Renal cortical epithelial cell (primary cell): ENCODE results near the gene BRS3. TPM values are rescaled to one million over a fixed set of nuclear protein-coding genes. Genes with fewer than 3 reads are reported as not detected.
"Not testable (repeated sequence)": the region's sequence is repeated elsewhere in the genome, so short reads cannot be mapped to it uniquely, and the experiment has no call there.

Experiments used
- DNase-seq: peaks from one replicate; pipeline ENCODE4 v3.0.0-alpha.2; 2011; ENCODE audit warnings: low read depth
- total RNA-seq: library from RNA; depleted of rRNA; stranded (reverse); fragments of >200 nt; gene quantifications from 2 replicates; pipeline ENCODE4 v1.2.3, GENCODE V29; 2014

BRS3 gene
- 0.05 TPM in 1 of 2 replicates, not detected in the other for total RNA-seq

- no peak for DNase-seq
Measured at GRCh38 chrX:136487647-136488046, at the start of gene BRS3. Gene BRS3 (plus strand): TSS chrX:136487947. CDS start chrX:136488115, 168 bp downstream.

- no peak for DNase-seq
Measured at GRCh38 chrX:136438192-136438591, 49.6 kb upstream of the BRS3 start.

GRCh38 chrX:136445674-136446073 is 42.1 kb upstream of the BRS3 start:
- DNase-seq, result not testable (repeated sequence)

GRCh38 chrX:136446208-136446607 is 41.5 kb upstream of the BRS3 start:
- no peak for DNase-seq

- DNase-seq, result no peak
Measured at GRCh38 chrX:136447308-136447707, 40.4 kb upstream of the BRS3 start.

GRCh38 chrX:136447968-136448367 is 39.8 kb upstream of the BRS3 start:
- DNase-seq, result no peak

- no peak for DNase-seq
Measured at GRCh38 chrX:136450050-136450830, 37.5 kb upstream of the BRS3 start.

GRCh38 chrX:136452614-136453013 is 35.1 kb upstream of the BRS3 start:
- no peak for DNase-seq

GRCh38 chrX:136453114-136453513 is 34.6 kb upstream of the BRS3 start:
- DNase-seq, result no peak

- DNase-seq, result no peak
Measured at GRCh38 chrX:136453771-136454170, 34.0 kb upstream of the BRS3 start.

- no peak for DNase-seq
Measured at GRCh38 chrX:136456133-136456532, 31.6 kb upstream of the BRS3 start.

GRCh38 chrX:136457303-136457917 is 30.3 kb upstream of the BRS3 start:
- DNase-seq, result no peak

GRCh38 chrX:136464589-136464988 is 23.2 kb upstream of the BRS3 start:
- no peak for DNase-seq

GRCh38 chrX:136467303-136467702 is 20.4 kb upstream of the BRS3 start:
- no peak for DNase-seq

- no peak for DNase-seq
Measured at GRCh38 chrX:136468391-136469103, 19.2 kb upstream of the BRS3 start.

- no peak for DNase-seq
Measured at GRCh38 chrX:136473663-136474062, 14.1 kb upstream of the BRS3 start.

GRCh38 chrX:136475236-136475635 is 12.5 kb upstream of the BRS3 start:
- DNase-seq, result no peak

- DNase-seq, result no peak
Measured at GRCh38 chrX:136476501-136476900, 11.2 kb upstream of the BRS3 start.

GRCh38 chrX:136477026-136477425 is 10.7 kb upstream of the BRS3 start:
- DNase-seq, result no peak

GRCh38 chrX:136480383-136480782 is 7.4 kb upstream of the BRS3 start:
- no peak for DNase-seq

GRCh38 chrX:136488706-136489105 is 959 bp downstream of the BRS3 start:
- DNase-seq, result no peak

- DNase-seq, result no peak
Measured at GRCh38 chrX:136491832-136492231, 4.1 kb downstream of the BRS3 start.

- DNase-seq, result no peak
Measured at GRCh38 chrX:136493011-136493410, 5.3 kb downstream of the BRS3 start.
